Colonic mucosa (tissue), 4 donors: ENCODE data around the gene VAPA. TPM values are rescaled to one million over a fixed set of nuclear protein-coding genes. Genes with fewer than 3 reads are reported as not detected.

Source experiments
- DNase-seq: peaks from one replicate; pipeline ENCODE4 v3.0.0-alpha.2; 2020
- H3K27ac ChIP-seq: fragments of 200-600 bp; one replicate; pipeline ENCODE4 v1.8.0; 2021
- H3K27me3 ChIP-seq: fragments of 200-600 bp; one replicate; pipeline ENCODE4 v1.8.0; 2021
- H3K36me3 ChIP-seq: fragments of 200-600 bp; one replicate; pipeline ENCODE4 v1.8.0; 2021
- H3K4me1 ChIP-seq: fragments of 200-600 bp; one replicate; pipeline ENCODE4 v1.8.0; 2021; ENCODE audit warnings: mild to moderate bottlenecking
- H3K4me3 ChIP-seq: fragments of 200-600 bp; one replicate; pipeline ENCODE4 v1.8.0; 2021
- H3K9ac ChIP-seq, 2 donors: one replicate each; pipeline ENCODE4 v1.7.0; 2013; ENCODE audit warnings: control low read depth in 2 of 2, low read depth in 2 of 2, low read length in 2 of 2
- H3K9me3 ChIP-seq: fragments of 200-600 bp; one replicate; pipeline ENCODE4 v1.8.0; 2021
- intact Hi-C: fragments of 100-400 bp; cut with DNase I; formaldehyde crosslinking; loops from one replicate; pipeline ENCODE4 v1.14.1; 2022
- total RNA-seq, 2 donors: library from RNA; stranded (reverse); fragmentation: NEBNext Ultra II Directional in 1 of 2; extraction: Animal tissue kit (Norgen Biotek cat#: 25700) in 1 of 2; gene quantifications; one replicate each; pipeline ENCODE4 v1.2.1, GENCODE V29; 2021
- TF ChIP-seq, protein P1 (sequence below): fragments of 200-600 bp; IDR thresholded peaks from one replicate; pipeline ENCODE4 v1.8.0; 2022; ENCODE audit warnings: antibody characterized with exemption, mild to moderate bottlenecking
- donor health status: healthy.
- donor health status: DM: no; HTN: no; CAD: no.
- donor health status: DM: no; HTN: no; CAD: no.

VAPA gene
- total RNA-seq, 2 donors from 2014 or later, result 224 to 295 TPM

DNA sequence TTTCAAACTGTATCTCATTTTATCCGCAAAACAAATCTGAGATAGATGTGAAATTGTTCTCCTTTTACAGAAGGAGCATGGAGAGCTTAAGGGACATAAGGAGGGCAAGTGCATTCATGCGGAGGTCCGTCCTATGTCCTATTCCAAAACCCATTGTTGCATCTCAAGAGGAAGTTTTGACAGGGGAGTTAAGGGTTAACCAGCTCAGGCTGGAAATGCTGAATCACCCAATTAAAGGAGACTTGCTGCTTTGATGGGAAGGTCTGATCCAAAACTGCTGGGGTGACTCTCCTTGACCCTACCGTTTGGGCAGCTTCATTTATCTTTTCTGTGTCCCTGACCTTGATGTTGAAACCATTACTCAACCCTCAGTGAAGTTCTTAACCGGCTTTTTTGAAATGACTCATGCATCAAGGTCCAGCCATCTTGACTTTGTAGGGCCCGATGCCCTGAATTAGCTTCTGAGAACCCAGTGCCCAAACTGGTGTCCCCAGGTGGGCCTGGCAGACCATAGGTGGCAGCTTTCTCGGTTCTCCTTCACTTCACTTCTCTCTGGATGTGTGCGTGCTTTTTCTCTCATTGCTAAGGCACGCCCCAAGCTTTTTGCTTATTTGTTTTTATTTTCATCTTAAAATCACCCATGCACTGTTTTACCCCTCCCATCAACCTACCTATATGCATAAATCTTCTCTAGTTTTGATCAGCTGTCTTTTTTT, 43.9 kb upstream of the VAPA start:
- H3K4me3 ChIP-seq, result no peak overlapping the region
- intact Hi-C loops, result no loop called here
- peak overlapping the region in 1 of 2 donors; percentile 35 for H3K9ac ChIP-seq
- no peaks in the 10 kb centered on the region for H3K27me3 ChIP-seq
- DNase-seq, result peak; percentile 41
- no peaks in the 10 kb centered on the region for H3K9me3 ChIP-seq
- H3K27ac ChIP-seq, result peak overlapping the region; percentile 39
- H3K4me1 ChIP-seq, result no peaks in the 10 kb centered on the region
- no peaks in the 10 kb centered on the region for H3K36me3 ChIP-seq
- TF ChIP-seq, protein P1, sequence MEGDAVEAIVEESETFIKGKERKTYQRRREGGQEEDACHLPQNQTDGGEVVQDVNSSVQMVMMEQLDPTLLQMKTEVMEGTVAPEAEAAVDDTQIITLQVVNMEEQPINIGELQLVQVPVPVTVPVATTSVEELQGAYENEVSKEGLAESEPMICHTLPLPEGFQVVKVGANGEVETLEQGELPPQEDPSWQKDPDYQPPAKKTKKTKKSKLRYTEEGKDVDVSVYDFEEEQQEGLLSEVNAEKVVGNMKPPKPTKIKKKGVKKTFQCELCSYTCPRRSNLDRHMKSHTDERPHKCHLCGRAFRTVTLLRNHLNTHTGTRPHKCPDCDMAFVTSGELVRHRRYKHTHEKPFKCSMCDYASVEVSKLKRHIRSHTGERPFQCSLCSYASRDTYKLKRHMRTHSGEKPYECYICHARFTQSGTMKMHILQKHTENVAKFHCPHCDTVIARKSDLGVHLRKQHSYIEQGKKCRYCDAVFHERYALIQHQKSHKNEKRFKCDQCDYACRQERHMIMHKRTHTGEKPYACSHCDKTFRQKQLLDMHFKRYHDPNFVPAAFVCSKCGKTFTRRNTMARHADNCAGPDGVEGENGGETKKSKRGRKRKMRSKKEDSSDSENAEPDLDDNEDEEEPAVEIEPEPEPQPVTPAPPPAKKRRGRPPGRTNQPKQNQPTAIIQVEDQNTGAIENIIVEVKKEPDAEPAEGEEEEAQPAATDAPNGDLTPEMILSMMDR, result no peak

GRCh38 chr18:9870431-9871008, 43.3 kb upstream of the VAPA start:
- TF ChIP-seq, protein P1, result no peak
- Histone ChIP-seq H3K4me1 (no peaks in the 10 kb centered on the region), H3K9ac (peak overlapping the region in 1 of 2 donors; percentile 35), H3K27ac (peak overlapping the region; percentile 39), H3K36me3 (no peaks in the 10 kb centered on the region), H3K9me3 (no peaks in the 10 kb centered on the region), H3K27me3 (no peaks in the 10 kb centered on the region), H3K4me3 (no peak overlapping the region)
- no peak for DNase-seq
- intact Hi-C loops, result no loop called here

DNA sequence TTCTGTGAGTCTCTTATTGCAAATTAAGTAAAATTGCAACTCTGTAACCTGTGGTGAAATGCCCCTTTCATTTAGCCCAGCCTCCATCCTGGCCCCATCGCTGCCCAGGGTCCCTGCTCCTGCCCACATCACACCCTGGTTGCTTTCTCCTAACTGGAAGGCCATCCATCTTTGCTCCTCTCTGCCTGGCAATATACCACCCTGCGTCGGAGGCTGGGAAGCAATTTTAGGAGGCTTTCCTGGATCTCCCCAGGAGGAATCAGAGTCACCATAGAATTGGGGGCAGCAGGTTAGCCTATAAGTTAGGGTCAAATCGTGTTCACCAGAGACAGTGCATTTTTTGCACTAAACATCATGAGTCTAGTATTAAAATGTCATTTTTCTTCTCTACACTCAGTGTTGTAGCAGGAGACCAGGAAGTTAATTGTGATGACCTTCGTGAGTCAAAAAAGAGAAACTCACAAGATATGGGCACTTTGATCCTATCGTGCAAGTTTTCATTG, 42.5 kb upstream of the VAPA start:
- H3K9me3 ChIP-seq, result no peaks in the 10 kb centered on the region
- H3K27ac ChIP-seq, result no peak overlapping the region
- no peak overlapping the region for H3K4me3 ChIP-seq
- TF ChIP-seq, protein P1, result no peak
- no peaks in the 10 kb centered on the region for H3K4me1 ChIP-seq
- H3K36me3 ChIP-seq, result no peaks in the 10 kb centered on the region
- peak overlapping the region in 1 of 2 donors; percentile 35 for H3K9ac ChIP-seq
- intact Hi-C loops, result no loop called here
- H3K27me3 ChIP-seq, result no peaks in the 10 kb centered on the region
- DNase-seq, result no peak

GRCh38 chr18:9872823-9873222, 41.0 kb upstream of the VAPA start:
- TF ChIP-seq, protein P1, result no peak
- Histone ChIP-seq H3K27ac (no peak overlapping the region), H3K4me3 (no peak overlapping the region), H3K27me3 (no peaks in the 10 kb centered on the region), H3K9ac (no peak overlapping the region), H3K4me1 (no peaks in the 10 kb centered on the region), H3K9me3 (no peaks in the 10 kb centered on the region), H3K36me3 (no peaks in the 10 kb centered on the region)
- intact Hi-C loops, result no loop called here
- no peak for DNase-seq

DNA sequence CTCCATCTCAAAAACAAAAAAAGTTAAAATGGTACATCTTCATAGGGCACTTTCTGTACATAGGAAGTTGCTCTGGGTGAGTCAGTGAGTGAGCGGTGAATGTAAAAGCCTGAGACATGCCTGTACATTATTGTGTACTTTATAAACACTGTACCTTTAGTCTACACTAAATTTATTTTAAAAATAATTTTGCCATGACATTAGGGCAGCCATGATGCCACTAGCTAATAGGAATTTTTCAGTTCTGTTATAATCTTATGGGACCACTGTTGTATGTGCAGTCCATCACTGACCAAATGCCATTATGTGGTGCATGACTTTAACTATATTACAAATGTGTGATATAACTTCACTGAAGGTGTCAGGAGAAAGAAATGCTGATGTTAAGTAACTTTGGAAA, 39.1 kb upstream of the VAPA start:
- intact Hi-C loops, result no loop called here
- Histone ChIP-seq H3K4me3 (no peak overlapping the region), H3K27ac (no peak overlapping the region), H3K27me3 (no peaks in the 10 kb centered on the region), H3K9ac (no peak overlapping the region), H3K9me3 (no peaks in the 10 kb centered on the region), H3K36me3 (no peaks in the 10 kb centered on the region), H3K4me1 (no peaks in the 10 kb centered on the region)
- TF ChIP-seq, protein P1, result no peak
- no peak for DNase-seq
